K562 (cell line): ENCODE measurements around the gene SLC22A4.

Experiments used
- NRF1 ChIP-seq, 2 experiments: fragments of 450-650 bp; IDR thresholded peaks in 1 of 2; conservative IDR thresholded peaks in 1 of 2; 2 replicates each; pipeline ENCODE4 v1.6.1; 2014; ENCODE audit warnings: mild to moderate bottlenecking in 2 of 2
- POLR2AphosphoS2 ChIP-seq: IDR thresholded peaks from 2 replicates; pipeline ENCODE4 v1.6.1; 2012; ENCODE audit warnings: low read length, improper control_type of control experiment
- RFX5 ChIP-seq: IDR thresholded peaks from 2 replicates; pipeline ENCODE4 v1.6.1; 2011; ENCODE audit warnings: low read depth, mild to moderate bottlenecking, improper control_type of control experiment, low read length
- SIRT6 ChIP-seq: IDR thresholded peaks from one replicate; pipeline ENCODE4 v1.6.1; 2012; ENCODE audit warnings: low read depth, mild to moderate bottlenecking, control low read depth, inconsistent platforms, low read length, moderate library complexity
- TCF7 ChIP-seq: sonication (generic); IDR thresholded peaks from 2 replicates; pipeline ENCODE4 v1.6.1; 2016; ENCODE audit warnings: antibody characterized with exemption, borderline replicate concordance
- TF ChIP-seq, protein P1 (sequence below): fragments of 200-600 bp; sonication (generic); IDR thresholded peaks from one replicate; pipeline ENCODE4 v1.6.1; 2012; ENCODE audit warnings: mild to moderate bottlenecking, low read depth, low read length, inconsistent platforms

- no peak for TF ChIP-seq NRF1 (conservative IDR thresholded peaks at IDR 0.05 in 1 of 2, IDR thresholded peaks at IDR 0.05 in 1 of 2)
- TF ChIP-seq SIRT6, result no peak
- TF ChIP-seq TCF7, result no peak
- TF ChIP-seq, protein P1, sequence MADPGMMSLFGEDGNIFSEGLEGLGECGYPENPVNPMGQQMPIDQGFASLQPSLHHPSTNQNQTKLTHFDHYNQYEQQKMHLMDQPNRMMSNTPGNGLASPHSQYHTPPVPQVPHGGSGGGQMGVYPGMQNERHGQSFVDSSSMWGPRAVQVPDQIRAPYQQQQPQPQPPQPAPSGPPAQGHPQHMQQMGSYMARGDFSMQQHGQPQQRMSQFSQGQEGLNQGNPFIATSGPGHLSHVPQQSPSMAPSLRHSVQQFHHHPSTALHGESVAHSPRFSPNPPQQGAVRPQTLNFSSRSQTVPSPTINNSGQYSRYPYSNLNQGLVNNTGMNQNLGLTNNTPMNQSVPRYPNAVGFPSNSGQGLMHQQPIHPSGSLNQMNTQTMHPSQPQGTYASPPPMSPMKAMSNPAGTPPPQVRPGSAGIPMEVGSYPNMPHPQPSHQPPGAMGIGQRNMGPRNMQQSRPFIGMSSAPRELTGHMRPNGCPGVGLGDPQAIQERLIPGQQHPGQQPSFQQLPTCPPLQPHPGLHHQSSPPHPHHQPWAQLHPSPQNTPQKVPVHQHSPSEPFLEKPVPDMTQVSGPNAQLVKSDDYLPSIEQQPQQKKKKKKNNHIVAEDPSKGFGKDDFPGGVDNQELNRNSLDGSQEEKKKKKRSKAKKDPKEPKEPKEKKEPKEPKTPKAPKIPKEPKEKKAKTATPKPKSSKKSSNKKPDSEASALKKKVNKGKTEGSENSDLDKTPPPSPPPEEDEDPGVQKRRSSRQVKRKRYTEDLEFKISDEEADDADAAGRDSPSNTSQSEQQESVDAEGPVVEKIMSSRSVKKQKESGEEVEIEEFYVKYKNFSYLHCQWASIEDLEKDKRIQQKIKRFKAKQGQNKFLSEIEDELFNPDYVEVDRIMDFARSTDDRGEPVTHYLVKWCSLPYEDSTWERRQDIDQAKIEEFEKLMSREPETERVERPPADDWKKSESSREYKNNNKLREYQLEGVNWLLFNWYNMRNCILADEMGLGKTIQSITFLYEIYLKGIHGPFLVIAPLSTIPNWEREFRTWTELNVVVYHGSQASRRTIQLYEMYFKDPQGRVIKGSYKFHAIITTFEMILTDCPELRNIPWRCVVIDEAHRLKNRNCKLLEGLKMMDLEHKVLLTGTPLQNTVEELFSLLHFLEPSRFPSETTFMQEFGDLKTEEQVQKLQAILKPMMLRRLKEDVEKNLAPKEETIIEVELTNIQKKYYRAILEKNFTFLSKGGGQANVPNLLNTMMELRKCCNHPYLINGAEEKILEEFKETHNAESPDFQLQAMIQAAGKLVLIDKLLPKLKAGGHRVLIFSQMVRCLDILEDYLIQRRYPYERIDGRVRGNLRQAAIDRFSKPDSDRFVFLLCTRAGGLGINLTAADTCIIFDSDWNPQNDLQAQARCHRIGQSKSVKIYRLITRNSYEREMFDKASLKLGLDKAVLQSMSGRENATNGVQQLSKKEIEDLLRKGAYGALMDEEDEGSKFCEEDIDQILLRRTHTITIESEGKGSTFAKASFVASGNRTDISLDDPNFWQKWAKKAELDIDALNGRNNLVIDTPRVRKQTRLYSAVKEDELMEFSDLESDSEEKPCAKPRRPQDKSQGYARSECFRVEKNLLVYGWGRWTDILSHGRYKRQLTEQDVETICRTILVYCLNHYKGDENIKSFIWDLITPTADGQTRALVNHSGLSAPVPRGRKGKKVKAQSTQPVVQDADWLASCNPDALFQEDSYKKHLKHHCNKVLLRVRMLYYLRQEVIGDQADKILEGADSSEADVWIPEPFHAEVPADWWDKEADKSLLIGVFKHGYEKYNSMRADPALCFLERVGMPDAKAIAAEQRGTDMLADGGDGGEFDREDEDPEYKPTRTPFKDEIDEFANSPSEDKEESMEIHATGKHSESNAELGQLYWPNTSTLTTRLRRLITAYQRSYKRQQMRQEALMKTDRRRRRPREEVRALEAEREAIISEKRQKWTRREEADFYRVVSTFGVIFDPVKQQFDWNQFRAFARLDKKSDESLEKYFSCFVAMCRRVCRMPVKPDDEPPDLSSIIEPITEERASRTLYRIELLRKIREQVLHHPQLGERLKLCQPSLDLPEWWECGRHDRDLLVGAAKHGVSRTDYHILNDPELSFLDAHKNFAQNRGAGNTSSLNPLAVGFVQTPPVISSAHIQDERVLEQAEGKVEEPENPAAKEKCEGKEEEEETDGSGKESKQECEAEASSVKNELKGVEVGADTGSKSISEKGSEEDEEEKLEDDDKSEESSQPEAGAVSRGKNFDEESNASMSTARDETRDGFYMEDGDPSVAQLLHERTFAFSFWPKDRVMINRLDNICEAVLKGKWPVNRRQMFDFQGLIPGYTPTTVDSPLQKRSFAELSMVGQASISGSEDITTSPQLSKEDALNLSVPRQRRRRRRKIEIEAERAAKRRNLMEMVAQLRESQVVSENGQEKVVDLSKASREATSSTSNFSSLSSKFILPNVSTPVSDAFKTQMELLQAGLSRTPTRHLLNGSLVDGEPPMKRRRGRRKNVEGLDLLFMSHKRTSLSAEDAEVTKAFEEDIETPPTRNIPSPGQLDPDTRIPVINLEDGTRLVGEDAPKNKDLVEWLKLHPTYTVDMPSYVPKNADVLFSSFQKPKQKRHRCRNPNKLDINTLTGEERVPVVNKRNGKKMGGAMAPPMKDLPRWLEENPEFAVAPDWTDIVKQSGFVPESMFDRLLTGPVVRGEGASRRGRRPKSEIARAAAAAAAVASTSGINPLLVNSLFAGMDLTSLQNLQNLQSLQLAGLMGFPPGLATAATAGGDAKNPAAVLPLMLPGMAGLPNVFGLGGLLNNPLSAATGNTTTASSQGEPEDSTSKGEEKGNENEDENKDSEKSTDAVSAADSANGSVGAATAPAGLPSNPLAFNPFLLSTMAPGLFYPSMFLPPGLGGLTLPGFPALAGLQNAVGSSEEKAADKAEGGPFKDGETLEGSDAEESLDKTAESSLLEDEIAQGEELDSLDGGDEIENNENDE, result no peak
- TF ChIP-seq POLR2AphosphoS2, result no peak
- TF ChIP-seq RFX5, result no peak
Measured at GRCh38 chr5:132300577-132301343, 6.6 kb downstream of the SLC22A4 start.
